Activated CD8-positive, alpha-beta memory T cell treated with anti-CD3 and anti-CD28 coated beads, Interleukin-2, amount 50 U/mL, for 48 hours (primary cell): Measurements from ENCODE around the gene HDAC9.

Experiments
- DNase-seq: peaks from one replicate; pipeline ENCODE4 v3.0.0-alpha.2; 2020

The HDAC9 gene

GRCh38 chr7:18495412-18496340 lies at the start of gene HDAC9:
TSS of gene HDAC9 (plus strand) at chr7:18495749. CDS start at chr7:18496303, 554 bp downstream.
- DNase-seq = no peak

- DNase-seq = no peak
Observed at GRCh38 chr7:18445916-18446520, 49.5 kb upstream of the HDAC9 start.

- no peak for DNase-seq
Observed at GRCh38 chr7:18450019-18450418, 45.5 kb upstream of the HDAC9 start.

- DNase-seq = no peak
Observed at GRCh38 chr7:18455606-18456005, 39.9 kb upstream of the HDAC9 start.

GRCh38 chr7:18457832-18458231 lies 37.7 kb upstream of the HDAC9 start:
- no peak for DNase-seq

GRCh38 chr7:18458830-18459229 lies 36.7 kb upstream of the HDAC9 start:
- DNase-seq = no peak

GRCh38 chr7:18459484-18460245 lies 35.9 kb upstream of the HDAC9 start:
- no peak for DNase-seq

- no peak for DNase-seq
Observed at GRCh38 chr7:18461785-18462467, 33.6 kb upstream of the HDAC9 start.

- no peak for DNase-seq
Observed at GRCh38 chr7:18464830-18465229, 30.7 kb upstream of the HDAC9 start.

GRCh38 chr7:18467011-18467410 lies 28.5 kb upstream of the HDAC9 start:
- DNase-seq = no peak

- no peak for DNase-seq
Observed at GRCh38 chr7:18468795-18469194, 26.8 kb upstream of the HDAC9 start.

GRCh38 chr7:18469316-18469715 lies 26.2 kb upstream of the HDAC9 start:
- no peak for DNase-seq

GRCh38 chr7:18471476-18472160 lies 23.9 kb upstream of the HDAC9 start:
- DNase-seq = no peak

GRCh38 chr7:18472161-18472483 lies 23.4 kb upstream of the HDAC9 start:
- DNase-seq = no peak

GRCh38 chr7:18473119-18473518 lies 22.4 kb upstream of the HDAC9 start:
- DNase-seq = no peak

GRCh38 chr7:18474944-18475343 lies 20.6 kb upstream of the HDAC9 start:
- no peak for DNase-seq

- no peak for DNase-seq
Observed at GRCh38 chr7:18475488-18475887, 20.1 kb upstream of the HDAC9 start.

GRCh38 chr7:18481776-18482175 lies 13.8 kb upstream of the HDAC9 start:
- DNase-seq = no peak

GRCh38 chr7:18488049-18488448 lies 7.5 kb upstream of the HDAC9 start:
- no peak for DNase-seq

GRCh38 chr7:18489624-18490023 lies 5.9 kb upstream of the HDAC9 start:
- DNase-seq = no peak

- no peak for DNase-seq
Observed at GRCh38 chr7:18491871-18492270, 3.7 kb upstream of the HDAC9 start.

- no peak for DNase-seq
Observed at GRCh38 chr7:18494406-18494805, 1.1 kb upstream of the HDAC9 start.
